SIG-M5 (cell line): ENCODE results near the gene NTPCR.
A peak's percentile ranks its signal among the peaks of the same experiment; 100 is the strongest.
"Not testable (repeated sequence)": the region's sequence is repeated elsewhere in the genome, so short reads cannot be mapped to it uniquely, and the experiment has no call there.

Experiments used
- DNase-seq: peaks from one replicate; lab custom pipeline; 2025; lab: John Stamatoyannopoulos, UW

NTPCR gene, protein sequence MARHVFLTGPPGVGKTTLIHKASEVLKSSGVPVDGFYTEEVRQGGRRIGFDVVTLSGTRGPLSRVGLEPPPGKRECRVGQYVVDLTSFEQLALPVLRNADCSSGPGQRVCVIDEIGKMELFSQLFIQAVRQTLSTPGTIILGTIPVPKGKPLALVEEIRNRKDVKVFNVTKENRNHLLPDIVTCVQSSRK

DNA sequence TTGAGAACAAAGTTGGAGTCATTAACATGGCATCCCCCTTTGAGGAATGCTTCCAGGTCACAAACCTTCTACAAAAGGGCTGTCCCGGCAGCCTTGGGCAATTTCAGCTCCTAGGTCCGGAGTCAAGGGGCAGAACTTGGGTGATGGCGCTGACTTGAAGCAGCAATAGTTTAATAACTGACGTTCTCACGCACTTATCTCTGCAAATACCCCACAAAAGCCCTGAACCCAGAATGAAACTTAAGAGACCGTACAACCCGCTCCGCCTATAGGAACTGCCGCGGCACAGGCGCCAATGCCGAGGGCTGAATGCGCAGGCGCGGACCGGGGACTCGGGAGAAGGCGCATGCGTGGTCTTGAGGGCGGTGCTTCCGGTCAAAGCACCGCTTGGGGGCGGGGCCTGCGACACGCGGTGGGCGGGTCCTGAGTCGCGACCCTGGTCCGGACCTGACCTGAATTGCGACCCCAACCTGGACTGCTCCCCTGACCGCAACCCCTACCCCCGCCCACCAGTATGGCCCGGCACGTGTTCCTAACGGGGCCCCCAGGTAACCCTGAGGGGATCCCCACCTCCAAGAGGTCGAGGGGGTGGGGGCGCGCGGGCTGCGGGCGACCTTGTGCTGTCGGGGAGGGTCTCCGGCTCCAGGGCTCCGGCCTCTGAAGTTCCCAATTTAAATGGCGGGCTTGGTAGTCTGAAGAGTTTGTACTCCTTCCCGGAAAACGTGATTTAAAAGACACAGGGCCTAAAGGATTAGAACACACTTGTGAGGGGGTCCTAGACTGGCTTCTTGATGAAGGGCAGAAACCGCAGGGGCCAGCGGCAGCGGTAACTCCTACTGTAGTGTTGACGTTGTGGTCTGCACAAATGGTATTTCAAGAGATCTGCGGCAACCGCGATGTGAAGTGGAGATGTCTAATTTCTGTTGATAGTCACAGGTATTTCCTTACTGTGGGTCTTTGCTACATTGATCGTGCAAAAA, at the start of gene NTPCR:
TSS of gene NTPCR (plus strand) at position 415 of the 980 bp plus-strand sequence. CDS start at position 515, 100 bp downstream.
- DNase-seq, result peak; percentile 48

DNA sequence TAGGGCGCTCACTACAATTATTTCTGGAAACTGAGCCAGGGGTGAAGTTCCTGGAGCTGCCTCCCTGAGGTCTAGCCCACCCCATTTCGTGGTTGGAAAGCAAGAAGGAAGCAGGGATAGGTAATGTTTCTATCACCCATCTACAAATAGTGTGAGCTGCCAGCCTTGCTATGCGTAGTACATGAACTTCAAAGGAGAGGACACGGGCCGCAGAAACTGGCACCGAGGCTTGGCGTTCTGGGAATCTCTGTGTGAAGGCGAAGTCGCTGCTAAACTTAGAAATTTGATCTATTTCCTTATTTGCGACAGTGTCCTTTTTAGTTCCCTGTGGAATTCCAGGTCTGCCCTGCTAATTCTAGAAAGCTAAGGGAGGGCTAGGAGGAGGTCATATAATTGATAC, 49.6 kb upstream of the NTPCR start:
- DNase-seq, result no peak

DNA sequence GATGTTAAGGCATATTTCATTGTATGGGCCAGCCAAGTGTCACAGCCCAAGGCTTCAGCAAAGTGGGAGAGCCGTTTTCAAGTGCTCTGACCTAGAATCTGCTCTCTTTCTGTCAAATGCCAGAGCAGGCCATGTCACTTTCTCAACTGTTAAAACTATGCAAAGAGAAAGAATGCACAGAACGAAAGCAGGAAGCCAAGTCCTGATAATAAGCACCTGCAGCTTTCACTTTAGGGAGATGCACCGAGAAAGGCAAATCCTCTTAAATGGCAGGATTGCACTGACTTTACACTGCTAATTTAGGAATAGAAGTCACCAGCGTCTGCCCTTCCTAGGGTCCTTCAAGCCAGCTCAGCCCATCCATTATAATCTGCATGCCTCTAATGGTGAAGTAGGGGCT, 49.2 kb upstream of the NTPCR start:
- DNase-seq, result no peak

DNA sequence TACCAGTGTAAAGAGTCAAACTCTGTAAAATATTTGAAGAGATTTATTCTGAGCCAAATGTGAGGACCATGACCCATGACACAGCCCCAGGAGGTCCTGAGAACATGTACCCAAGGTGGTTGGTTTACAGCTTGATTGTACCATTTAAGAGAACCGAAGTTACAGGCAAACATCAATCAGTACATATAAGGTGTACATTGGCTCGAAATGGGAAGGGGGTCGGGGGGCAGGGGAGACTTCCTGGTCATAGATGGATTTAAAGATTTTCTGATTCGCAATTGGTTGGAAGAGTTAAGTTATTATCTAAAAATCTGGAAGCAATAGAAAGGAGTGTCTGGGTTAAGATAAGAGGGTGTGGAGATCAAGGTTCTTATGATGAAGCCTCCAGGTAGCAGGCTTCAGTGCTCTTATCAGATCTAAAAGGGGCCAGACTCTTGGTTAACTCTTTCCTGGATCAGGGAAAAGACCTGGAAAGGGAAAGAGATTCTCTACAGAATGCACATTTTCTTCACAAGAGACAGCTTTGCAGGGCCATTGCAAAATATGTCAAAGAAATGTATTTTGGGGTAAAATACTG, 47.5 kb upstream of the NTPCR start:
- no peak for DNase-seq

DNA sequence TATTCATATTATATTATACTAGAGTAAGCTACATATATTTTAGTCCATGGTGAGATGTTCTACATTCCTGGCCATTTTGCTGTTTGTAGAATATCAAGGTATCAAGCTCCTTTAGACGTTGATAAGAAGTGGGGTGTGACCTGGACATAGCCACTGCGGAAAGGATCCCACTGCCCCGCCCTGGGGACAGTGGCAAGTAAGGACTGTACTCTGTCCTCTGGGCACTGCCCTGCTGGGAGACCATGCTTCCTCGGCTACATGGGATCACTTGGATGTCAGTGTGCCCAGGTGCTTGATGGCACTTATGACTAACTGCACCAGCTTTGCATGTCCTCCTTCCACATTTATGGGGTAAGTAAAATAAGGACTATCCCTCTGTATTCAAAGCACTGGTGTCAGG, 46.3 kb upstream of the NTPCR start:
- DNase-seq, result no peak

DNA sequence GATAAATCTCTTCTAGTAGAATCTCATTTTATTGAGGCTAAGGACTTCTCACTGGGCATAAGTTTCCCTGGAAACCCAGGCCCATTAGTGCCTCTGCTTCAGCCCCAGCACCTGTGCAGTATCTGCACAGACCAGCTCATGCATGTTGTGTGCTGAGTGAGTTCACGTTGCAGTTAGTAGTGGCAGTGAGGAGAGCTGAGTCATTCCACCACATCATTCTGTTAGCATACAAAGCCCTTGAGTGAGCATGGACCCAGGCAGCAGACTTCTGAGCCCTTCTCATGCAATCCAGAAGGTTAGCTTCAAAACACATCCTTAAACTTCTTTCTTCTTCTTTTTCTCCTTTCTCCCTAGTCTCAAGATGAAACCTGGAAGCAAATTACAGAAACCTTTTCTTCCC, 45.8 kb upstream of the NTPCR start:
- DNase-seq, result no peak

DNA sequence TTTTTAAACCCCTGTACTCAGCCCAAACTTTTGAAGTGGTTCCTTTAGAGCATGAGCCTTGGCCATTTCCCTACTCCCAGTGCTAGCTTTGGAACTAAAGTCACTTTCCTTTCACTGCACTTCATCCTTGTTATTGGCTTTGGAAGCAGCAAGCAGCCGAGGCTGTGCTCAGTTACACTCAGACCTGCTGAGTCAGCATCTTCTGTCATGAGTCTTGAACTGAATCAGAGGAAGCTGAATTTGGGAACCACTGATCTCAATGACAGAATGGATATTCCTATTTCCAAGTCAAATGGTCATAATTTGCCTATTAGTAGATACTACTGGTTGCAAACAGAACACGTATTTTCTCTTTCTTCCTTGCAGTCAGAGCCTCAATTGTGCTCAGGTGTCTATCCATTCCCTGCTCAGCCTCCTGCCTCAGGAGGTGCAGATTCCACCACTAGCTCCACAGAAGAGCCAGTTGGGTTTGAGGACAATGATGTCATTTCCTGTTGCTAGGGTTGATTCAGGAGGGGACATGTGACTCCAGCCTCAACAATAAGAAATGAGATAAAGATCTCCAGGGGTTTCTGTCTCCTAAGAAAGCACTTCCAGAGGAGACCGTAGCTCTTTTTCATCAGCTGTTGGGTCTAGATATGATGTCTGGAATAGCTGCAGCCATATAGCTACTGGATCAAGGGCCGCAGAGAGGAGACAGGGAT, 44.9 kb upstream of the NTPCR start:
- DNase-seq, result no peak

DNA sequence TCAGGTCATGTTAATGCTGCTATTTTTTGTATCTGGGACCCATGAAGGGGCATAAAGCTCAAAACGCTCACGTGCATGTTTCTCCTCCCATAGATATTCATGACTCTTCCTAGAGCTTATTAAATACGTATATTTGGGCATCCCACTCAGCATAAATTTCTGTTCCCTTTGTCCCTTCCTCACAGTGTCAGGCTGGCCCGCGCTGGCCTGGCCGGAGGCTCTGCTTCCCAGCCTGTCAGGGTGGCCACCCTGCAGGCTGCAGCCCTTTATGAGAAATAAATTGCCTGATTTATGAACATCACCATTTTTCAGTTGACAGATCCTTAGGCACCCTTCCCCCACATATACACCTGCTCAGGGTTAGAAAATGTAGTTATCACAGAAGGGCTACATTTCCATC, 44.0 kb upstream of the NTPCR start:
- DNase-seq, result no peak

DNA sequence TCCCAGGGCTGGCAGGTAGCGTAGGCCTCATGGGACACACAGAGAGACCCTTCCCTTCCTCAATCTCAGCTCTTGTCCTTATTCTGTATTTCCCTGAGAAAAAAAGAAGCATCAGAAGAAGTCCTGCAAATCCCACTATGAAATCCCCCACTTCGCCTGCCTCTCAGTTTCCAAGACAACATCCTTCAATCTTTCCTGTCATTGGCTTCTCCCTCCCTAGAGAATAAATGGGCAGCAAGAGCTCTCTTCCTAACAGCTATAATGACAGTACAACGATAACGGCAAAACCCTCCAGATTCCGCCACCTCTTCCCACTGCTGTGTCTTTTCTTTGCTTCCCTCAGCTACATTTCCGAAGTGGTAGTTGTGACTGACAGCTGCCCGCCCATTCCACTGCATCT, 41.6 kb upstream of the NTPCR start:
- DNase-seq, result no peak

DNA sequence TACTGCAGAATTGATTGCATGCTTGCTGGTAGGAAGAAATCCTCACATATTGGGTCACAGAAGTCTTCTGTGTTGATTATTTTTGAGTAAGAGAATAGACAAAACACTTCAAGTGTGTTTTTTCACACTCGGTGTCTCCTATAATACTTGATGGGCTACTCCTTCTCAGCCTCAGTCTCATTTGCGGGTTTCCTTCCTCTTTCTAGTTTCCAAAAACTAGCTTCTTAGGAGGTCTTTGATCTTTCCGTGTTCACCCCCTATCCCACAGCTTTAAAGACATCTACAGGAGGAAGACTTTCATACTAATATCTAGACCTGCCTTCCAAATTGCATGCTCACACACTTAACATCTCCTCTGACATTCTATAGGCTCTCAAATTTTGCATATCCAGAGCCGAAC, 40.7 kb upstream of the NTPCR start:
- no peak for DNase-seq

DNA sequence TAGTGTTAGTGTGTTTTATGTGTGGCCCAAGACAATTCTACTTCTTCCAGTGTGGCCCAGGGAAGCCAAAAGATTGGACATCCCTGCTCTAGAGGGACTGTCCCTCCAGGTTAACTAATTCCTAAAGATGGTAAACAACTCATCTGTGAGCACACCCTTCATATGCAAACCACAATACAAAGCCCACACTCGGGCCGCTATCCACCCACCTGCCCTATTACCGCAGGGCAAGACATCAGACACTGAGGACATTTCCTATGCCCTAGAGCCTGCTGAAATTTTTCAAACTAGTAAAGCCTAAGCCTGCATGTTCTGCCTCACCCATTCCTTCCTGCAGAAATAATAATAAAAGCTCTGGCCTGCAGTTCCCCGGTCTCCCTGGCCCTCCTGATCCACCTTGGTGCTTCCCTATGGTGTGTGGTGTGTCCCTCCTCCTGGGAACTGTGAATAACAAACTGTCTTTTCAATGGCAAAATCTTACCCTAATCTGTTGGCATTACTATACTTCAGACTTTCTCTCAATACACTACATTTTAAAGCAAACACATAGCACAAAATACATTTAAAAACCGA, 39.3 kb upstream of the NTPCR start:
- DNase-seq, result no peak

DNA sequence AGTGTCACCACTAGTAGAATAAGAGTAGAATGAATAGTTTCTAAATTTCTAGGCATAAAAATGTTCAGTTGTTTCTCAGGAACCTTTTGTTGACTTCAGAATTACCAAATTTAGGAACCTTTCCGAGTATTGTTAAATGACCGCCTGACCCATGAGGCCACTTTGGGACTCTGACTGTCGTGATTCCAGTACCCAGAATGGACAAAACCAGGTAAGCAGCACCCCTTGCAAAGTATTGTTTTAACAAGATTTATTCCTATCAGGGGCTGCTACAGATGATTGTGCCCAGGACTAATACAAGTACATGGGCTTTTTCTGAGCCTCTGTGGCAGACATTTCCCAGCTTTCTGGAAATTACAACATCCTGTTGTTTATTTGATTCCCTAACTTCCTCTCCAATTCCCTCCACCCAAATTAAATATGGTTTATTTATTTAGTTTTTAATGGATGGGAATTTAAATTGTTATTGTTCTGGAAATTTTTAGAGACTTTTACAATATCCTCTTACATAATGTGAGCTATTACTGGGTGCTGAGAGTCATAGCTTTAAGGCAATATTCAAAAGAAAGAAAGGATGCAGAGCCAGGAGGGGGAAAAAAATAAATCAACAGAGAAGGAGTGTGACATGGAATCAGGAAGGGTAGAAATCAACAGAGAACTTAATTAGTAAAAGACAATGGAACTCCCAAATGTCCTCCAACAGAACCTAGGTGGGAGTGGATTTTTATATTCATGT, 37.4 kb upstream of the NTPCR start:
- no peak for DNase-seq

DNA sequence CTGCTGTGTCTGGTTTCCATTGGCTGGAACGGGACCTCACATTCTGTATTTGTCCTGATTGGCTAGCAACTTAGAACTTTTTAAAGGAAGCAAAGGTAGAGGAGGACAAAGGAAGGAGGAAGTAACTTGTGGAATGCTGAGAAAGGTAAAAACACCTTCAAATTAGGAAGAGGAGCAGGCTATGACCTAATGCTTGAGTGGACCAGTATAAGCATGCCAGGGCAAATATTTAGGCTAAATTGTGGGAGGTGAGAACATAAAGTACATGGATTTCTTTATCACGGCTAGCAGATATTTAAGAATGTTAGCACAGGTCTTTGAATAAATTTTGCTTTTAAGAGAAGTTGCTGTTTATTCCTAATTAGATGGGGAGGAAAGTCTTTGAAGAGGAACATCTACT, 36.1 kb upstream of the NTPCR start:
- DNase-seq, result not testable (repeated sequence)

DNA sequence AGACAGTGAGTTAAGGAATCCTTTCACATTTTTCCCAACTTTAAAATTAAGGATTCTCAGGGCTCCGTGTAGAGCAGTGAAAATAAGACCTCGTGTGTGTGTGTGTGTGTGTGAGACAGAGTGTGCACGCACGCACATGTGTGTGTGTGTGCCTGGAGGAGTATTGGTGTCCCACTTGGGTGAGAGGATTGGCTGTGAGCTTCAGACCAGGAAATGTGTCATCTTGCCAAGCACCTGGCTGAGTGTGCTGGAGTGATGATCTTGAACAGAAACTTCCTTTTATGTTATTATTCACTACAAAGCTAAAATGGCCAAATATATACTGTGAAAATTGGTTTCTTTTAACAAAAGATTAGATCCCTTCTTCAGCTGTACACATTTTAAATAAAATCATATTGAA, 35.2 kb upstream of the NTPCR start:
- DNase-seq, result no peak

DNA sequence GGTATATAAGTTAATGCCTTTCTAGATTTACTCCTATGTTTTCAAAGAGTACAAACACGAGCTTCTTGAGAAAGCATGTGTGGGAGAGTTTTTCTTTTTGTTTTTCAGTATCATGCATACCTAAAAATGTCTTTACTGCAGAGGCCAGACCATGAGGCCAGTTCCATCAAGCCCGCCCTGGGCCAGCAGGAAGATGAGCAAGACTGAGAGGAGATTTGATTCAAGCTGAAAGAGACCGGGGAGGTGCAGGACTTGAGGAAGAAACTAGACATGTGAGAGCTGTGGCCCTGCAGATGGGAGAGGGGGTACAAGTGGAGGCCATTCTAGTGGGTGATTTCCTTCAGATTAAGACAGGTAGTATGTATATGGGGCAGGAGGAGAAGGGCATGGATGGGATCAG, 33.4 kb upstream of the NTPCR start:
- DNase-seq, result no peak

DNA sequence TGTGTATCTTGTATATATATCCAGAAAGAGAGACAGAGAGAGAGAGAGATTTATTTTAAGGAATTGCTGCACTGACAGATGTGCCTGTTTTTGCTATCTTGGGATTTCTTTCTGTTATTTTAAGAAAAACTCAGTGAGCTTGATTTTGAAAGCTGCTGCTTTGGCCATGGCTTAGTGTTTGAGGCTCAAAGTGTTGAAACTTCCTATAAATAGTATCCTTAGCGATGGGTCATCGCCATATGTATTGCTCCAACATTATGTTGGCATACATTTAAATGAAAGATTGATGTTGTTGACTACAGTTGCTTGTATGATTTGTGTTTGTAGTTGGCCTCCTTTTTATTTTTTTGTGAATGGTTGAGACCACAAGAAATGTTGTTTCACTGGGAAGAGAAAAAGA, 29.0 kb upstream of the NTPCR start:
- no peak for DNase-seq

DNA sequence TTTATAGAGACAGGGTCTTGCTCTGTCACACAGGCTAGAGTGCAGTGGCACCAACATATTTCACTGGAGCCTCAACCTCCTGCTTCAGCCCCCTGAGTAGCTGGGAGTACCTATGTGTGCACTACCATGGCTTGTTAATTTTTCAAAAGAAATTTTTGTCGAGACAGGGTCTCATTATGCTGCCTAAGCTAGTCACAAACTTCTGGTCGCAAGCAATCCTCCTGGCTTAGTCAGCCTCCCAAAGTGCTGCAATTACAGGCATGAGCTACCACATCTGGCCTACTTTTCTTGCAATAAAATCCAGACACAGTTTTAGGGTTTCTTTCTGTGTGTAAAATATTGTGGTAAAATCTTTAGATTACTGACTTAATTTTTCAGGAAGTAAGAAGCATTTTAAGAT, 27.9 kb upstream of the NTPCR start:
- no peak for DNase-seq

DNA sequence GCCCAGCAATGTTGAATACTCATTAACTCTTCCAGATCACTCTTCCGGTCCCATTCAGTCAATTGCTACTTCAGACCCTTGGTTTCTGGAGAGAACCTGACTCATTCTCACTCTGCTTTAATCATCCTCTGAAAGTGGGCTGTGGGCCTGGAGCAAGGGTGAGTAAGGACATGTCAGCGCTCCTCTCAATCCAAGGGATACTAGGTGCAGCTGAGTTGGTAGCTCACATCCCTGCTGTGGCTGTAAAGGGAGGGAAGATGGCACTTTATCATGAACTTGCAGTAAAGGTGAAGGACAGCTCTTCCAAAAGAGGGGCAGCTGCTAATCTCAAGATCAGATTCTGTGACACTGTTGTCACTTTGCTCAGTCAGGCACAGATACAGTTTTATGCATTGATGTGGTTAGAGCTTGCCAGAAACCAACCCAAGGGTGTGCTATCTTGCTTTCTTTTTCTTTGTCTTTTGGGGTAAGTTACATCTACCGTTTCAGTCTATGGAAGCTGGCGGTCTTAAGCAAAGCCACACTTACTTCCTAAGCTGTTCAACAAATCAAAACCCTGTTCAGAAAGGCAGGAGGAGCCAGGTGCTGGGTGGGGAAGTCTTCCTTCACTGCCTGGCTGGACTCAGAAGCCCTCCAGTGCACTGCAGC, 26.5 kb upstream of the NTPCR start:
- DNase-seq, result no peak

DNA sequence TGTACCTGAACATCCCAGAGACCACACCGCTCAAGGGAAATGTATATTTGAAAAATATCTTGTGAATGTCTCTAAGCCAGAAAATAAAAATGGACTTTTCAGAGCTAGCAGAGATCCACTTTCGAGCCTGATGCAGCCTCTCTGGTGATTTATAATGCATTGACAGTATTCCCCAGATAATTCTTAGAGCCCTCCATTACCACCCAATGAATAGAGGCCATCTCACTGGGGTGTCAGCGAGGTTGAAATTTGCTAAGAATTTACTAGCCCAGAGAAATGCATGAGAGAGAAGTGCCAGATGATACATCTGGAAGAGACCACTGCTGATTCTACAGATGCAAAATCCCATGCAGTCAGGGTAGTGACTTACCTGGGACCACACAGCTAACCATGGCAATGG, 25.5 kb upstream of the NTPCR start:
- DNase-seq, result no peak

DNA sequence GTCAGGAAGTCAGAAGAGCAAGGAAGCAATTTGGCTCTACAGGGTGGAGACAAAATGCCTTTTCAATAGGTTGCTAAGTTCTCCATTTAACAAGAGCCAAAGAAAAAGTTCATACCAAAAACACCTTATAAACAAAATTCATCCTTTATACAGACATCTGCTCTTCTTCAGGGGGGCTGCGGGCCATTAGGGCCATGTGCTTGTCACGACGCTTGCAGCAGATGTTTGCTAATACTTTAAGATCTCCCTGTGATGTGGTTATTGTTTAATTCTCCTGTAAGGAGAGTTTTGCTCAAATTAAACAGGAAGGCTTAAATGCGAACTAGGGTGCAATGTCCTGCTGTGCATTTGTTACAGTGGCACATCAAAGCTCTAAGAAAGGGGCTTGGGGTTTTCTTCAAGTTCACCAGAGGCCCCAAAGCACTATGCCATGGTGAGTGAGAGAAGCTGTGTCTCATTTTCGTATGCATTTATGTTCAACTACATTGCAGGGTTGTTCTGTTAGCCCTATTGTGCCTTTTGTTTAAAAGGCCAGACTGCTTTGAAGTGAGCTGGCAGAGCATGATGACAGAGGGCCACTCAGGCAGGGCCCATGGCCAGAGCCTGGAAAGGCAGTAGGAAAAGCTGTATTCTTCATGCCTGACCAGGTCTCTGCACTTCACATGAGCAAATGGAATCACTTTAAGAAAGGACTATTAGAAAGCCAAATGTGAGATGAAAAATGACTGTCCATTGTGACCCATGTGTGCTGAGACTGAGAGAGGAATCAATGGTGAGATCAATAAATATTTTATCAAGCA, 24.8 kb upstream of the NTPCR start:
- DNase-seq, result no peak
